Activated naive CD4-positive, alpha-beta T cell treated with anti-CD3 and anti-CD28 coated beads, Interleukin-2, amount 50 U/mL, for 16 hours (primary cell): Measurements from ENCODE around the gene MTG1.
"Not testable (repeated sequence)": the region's sequence is repeated elsewhere in the genome, so short reads cannot be mapped to it uniquely, and the experiment has no call there.

Experiments
- DNase-seq: peaks from one replicate; pipeline ENCODE4 v3.0.0-alpha.2; 2020

MTG1 gene

GRCh38 chr10:133431888-133432613 lies 38.1 kb downstream of the MTG1 start:
- DNase-seq: not testable (repeated sequence)

GRCh38 chr10:133432789-133433188 lies 38.8 kb downstream of the MTG1 start:
- DNase-seq: not testable (repeated sequence)

GRCh38 chr10:133438711-133439273 lies 44.8 kb downstream of the MTG1 start:
- DNase-seq: no peak

- no peak for DNase-seq
Observed at GRCh38 chr10:133439517-133440461, 45.8 kb downstream of the MTG1 start.

- no peak for DNase-seq
Observed at GRCh38 chr10:133440633-133441285, 46.8 kb downstream of the MTG1 start.

GRCh38 chr10:133441356-133441755 lies 47.4 kb downstream of the MTG1 start:
- DNase-seq: not testable (repeated sequence)

GRCh38 chr10:133441780-133442179 lies 47.8 kb downstream of the MTG1 start:
- DNase-seq: no peak

- DNase-seq: no peak
Observed at GRCh38 chr10:133442191-133442966, 48.4 kb downstream of the MTG1 start.

- no peak for DNase-seq
Observed at GRCh38 chr10:133442967-133443924, 49.3 kb downstream of the MTG1 start.

GRCh38 chr10:133444342-133445267 lies 50.6 kb downstream of the MTG1 start:
- no peak for DNase-seq

- DNase-seq: no peak
Observed at GRCh38 chr10:133445268-133445732, 51.3 kb downstream of the MTG1 start.

- DNase-seq: no peak
Observed at GRCh38 chr10:133445751-133446708, 52.1 kb downstream of the MTG1 start.

- no peak for DNase-seq
Observed at GRCh38 chr10:133446979-133447378, 53.0 kb downstream of the MTG1 start.

GRCh38 chr10:133448120-133448519 lies 54.2 kb downstream of the MTG1 start:
- DNase-seq: no peak

- DNase-seq: no peak
Observed at GRCh38 chr10:133451346-133451745, 57.4 kb downstream of the MTG1 start.

GRCh38 chr10:133452453-133452852 lies 58.5 kb downstream of the MTG1 start:
- no peak for DNase-seq

- DNase-seq: no peak
Observed at GRCh38 chr10:133453516-133454203, 59.7 kb downstream of the MTG1 start, which contains the start of gene SCART1. Gene SCART1 (plus strand): TSS chr10:133453945. CDS start chr10:133453998, 53 bp downstream.
